HG03565 (cell line): Measurements from ENCODE around the gene STMN1.

ENCODE experiments used
- ATAC-seq: cut with Tn5 transposase; IDR thresholded peaks from one replicate; pipeline ENCODE4 v1.9.1; 2021; ENCODE audit warnings: mild to moderate bottlenecking, moderate library complexity; ENCODE audit not compliant: unreplicated experiment

Gene STMN1

DNA sequence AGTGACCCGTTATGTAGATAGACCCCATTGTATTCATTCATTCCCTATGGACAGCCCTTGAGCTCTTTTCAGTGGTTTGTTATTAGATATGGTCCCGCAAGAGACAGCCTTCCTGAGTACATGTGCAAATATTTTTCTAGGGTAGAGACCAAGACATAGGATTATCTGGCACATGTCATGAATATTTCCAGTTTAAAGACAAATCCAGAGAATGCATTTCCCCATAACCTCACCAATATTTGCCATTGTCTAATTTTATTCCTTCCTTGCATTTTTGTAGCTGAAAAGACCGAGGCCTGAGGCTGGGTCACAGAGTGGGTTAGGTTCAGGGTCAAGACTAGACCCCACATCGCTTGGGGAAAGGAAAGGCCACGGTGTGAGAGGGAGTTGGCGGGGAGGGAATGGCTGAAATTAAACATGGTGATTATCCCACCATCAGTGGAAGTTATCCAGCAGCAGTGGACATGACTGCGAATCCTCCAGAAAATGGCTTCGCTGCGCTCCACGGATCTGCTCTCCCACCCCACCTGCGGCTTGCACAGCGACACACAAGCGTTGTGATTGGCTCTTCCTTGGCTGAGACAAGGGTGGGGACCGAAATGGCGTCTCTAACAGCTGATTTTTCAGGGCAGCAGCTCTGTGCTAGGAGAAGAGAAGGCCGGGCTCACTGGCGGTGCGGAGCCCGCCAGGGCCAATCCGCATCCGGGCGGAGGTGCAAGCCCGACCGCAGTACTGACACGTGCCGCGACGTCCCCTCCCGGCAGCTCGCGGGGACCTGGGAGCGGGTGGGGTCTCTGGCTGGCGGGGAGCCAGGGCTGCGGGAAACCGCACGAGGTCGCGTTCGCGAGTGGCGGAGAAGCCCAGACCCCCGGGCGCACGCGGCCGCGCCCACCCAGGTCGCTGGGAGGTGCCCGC lies 16.1 kb upstream of the STMN1 start:
- ATAC-seq = no peak

DNA sequence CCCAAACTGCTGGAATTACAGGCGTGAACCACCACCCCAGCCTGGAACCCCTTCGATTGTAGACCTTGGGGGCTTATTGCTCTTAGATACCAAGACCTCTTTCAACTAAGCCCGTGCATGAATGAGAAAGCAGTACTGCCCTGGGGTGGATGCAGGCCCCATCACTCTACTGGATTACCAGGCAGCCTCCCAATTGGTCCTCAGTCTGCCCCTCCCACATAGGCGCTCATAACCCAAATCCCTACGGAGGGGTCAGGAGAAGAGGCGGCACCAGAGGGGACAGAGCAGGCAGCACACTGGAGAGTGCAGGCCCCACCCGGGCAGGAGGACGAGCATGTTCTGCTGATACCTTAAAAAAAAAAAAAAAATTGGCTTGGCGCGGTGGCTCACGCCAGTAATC lies 12.4 kb upstream of the STMN1 start:
- ATAC-seq = no peak

DNA sequence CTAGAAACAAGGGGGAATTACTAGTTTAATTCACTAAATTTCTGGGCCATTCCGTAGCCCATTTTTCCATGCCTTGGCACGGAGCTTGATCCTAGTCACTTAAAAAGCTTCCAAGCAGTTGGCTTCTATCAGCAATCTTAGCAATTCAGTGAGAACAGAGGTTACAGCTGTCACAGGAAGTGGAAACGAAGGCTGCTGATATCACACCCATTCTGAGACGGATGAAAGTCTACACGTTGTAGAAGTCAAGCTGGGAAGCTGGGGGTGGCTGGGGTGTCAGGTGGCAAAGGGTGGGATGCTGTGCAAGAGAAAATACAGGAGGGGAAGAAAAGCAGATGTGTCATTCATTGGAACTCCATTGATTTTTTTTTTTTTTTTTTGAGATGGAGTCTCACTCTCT lies 11.8 kb upstream of the STMN1 start:
- no peak for ATAC-seq

DNA sequence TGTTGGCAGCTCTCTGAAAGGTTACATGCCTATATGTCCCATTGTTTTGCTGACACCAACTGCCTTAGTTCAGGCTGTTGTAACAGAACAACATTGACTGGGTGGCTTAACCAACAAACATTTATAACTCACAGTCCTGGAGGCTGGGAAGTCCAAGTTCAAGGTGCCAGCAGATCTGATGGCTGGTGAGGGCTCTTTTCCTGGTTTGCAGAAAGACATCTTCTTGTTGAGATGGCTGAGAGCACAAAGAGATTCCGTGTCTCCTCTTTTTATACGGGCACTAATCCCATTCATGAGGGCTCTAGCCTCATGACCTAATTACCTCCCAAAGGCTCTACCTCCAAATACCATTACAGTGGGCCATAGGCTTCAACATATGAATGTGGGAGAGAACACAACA lies 10.2 kb upstream of the STMN1 start:
- ATAC-seq = no peak

DNA sequence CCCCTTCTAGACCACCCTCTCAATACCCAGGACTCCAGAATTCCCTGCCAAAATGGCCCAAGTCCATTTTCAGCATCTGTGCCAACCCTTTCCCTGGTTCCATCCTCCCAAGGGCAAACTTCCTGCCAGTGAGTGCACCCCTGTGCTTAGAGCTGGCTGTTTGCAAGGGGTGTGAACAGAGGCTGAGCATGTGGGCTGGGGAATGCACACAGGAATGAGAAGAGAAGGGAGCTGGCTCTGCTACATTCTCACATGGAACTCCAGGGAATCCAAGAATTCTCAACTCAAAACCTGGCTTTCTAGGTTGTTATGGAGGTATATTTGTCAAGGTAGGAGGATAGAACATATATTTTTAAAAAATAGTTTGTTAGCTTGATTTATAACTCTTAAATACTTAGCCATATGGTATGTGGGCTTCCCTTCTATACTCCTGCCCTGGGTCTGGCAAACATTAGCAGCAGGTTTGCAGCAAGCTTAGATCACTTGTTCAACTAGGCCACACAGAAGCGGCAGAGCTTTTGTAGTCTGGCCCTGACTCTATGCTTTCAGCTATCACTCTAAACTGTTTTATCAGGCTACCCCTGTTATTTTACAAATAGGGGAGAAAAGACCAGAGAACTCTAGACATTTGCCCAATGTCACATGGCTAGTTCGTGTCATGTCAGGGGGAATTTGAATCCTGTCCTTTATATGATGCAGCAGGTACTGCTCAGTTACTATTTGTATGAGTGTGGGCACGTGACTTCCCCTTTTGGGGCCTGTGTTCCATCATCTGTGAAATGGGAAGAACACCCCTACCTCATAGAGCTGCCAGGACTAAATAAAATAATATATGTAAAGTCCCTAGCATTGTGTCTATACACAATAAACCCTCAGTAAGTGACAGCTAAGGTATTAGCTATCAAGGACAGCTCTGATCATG lies 8.1 kb upstream of the STMN1 start:
- ATAC-seq = no peak

DNA sequence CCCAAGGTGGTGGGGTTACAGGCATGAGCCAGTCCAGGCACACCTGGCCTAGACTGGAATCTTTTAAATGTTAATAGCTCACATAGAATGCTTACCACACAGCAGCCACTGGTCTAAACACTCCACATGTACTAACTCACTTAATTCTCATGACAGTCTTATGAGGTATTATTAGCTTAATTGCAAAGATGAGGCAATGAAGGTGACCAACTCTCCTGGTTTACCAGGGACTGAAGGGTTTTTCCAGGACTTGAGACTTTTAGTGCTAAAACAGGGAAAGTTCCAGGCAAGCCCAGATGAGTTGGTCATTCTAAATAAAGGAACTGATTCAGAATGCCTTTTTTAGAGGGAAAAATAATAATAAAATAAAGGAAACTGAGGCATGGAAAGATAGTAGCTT lies 7.0 kb upstream of the STMN1 start:
- no peak for ATAC-seq

DNA sequence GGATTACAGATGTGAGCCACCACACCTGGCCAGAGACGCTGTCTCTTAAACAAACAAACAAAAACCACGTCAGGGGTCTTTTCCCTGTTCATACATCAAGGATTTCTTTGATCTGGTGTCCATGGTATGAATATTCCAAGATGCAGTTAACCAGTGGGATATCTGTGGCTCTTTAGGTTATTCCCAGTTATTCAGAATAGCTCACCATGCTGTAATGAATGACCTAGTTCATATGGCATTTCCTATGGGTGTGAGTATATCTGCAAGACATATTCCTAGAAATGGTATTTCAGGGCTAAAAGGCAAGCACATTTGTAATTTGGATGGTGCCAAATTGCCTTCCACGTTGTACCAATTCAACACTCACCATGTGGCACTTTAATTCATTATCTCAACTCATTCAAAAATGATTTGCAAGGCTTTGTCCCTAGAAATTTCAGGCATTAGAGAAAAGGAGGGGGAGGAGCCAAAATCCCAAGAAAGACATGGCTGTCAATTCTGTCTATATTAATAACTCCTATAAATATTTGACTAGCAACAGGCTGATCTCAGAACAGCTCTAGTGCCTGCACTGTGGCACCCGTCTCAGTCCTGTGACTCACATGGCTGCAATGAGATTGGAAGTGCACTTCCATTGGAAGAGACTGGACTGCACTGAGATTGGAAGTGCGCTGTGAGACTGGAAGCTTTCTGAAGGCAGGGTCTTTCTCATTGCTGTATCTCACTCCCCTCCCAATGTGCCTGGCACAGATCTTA lies 6.0 kb upstream of the STMN1 start:
- ATAC-seq = no peak

DNA sequence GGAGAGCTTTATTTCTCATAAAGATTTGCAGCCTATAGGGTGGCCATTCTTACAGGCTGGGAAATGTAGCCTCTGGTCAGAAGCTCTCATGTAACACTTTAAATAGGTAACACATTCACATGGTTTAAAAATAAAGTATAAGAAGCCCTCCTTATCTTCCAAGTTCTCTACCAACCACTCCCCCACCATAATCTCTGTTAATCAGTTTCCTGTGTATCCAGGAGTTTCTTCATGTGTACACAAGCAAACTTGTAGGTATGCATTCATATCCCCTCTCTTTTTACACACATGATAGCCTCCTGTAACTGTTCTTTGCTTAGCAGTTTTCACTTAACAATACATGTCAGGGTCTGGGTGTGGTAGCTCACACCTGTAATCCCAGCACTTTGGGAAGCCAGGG lies 4.9 kb upstream of the STMN1 start:
- ATAC-seq = no peak

DNA sequence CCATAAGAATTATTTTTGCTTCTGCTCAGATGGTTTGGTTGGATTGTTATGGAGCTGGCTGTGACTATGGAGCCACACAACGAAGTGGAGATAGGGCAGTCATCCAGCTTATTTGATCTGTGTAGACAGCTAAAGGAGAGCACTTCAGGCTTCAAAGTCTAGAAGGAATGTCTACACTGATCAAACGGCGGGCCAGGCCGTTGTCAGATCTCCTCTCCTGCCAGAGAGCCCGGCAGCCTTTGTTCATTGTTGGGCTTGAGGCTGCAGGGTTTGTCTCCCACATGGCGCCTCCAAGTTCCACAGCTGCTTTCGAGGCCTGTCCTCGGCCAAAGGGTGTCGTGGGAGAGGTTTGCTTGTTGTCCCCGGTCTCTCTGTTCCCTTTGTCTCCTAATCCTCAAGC lies 2.8 kb upstream of the STMN1 start:
- no peak for ATAC-seq

DNA sequence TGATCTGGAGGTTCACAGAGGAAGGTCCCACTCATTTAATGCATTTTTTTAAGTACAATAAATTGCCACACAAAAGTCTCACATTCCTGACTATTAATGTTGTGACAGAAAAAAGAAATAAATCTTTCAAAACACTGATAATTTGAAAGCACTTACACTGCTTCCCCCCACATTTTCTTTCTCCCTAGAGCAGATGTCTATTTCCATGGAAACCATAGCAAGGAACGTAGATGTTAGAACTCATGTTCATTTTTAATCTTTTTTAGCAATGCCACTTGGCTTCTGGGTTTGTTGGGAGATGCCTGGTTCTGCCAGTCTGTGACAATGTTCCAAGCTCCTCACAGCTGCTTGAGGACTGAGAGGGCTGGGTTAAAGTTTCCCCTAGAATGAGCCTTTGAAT lies 1.9 kb upstream of the STMN1 start:
- ATAC-seq = no peak

DNA sequence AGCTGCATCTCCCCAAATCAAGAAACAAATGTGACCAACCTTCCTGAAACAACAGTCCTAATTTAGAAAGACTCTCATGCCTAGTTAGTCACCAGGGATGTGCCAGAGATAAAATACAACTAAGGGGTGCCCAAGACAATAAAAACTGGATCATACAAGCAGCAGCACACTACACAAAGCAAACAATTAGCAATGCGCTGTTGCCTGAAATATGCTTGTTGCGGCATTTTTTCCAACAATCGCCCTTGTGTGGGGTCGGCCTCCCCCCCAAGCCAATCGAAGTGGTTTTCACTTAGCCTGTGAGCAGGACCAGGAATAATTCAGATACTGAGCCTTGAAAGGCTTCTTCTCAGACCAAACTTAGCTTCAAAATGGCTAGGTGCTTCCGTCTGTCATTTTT lies 1.4 kb upstream of the STMN1 start:
- ATAC-seq = no peak

DNA sequence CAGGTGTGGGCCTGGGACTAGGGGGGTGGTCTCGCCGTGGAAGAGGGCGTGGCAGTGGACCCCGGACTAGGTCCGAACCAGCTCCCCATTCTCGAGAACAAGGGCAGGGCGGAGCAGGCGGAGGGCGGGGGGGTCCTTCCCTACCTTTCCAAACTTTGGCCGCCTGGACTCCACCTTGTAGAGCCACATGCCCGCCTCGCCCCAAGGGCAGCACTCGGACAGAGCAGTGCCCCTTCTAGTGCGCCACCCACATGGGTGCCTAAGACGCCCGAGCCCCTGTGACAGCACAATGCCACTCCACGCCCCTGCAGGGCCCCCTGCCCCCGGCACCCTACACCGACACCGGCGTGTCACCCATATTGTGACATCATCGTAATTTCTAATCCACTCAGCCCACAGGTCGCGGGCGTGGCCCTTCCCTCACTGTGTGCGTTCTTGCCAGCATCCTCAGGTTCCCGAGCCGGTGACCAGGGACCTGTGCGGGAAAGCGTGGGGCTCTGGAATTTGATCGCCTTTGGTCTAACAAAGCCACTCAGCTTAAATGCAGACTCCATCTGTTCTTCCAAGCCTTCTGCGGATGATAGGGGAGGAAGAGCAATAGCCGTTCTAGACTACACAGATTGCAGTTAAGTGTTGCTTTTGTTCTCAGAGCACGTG lies 553 bp upstream of the STMN1 start:
- no peak for ATAC-seq

DNA sequence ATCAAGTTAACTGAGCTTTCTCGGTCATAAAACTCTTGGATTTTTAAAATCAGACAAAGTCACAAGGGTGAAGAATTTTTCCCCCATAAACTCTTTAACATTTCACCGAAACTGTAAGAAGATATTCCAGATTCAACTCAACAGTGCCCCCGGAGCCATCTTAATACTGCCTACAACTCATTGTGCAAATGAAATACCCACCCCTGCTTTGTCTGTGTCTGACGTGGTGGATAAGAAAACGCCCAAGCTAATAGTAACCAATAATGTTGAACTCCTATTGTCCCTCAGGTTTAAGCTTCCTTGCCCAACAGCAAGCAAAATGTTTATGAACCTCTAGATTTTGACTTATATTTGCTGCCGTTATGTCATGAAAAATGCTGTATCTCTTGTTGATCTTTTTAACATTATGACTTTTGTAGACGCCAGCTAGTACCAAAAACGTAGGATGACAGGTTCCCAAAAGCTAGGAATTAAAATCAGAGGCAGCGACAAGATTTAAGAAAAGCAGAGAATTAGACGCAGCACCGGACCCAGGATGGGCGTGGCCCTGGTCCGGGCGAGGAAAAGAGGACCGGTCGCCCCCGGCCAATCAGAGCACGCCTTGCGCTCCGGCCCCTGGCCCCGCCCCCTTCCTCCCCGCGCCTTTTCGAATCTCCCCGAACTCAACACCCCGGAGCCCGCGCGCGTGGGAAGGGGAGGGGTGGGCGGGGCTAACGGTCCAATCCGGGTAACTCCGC lies 1.1 kb downstream of the STMN1 start:
- peak; percentile 34 for ATAC-seq

DNA sequence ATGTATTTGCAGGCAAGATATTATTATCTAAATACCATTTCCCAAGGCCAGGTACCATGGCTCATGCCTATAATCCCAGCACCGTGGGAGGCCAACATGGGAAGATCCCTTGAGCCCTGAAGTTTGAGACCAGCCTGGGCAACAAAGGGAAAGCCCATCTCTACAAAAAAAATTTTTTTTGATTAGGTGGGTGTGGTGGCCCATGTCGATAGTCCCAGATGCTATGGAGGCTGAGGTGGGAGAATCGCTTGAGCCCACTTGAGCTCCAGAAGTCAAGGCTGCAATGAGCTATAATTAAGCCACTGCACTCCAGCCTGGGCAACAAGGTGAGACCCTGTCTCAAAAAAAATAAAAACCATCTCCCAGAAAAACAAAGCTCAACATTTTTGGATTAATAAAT lies 2.2 kb downstream of the STMN1 start:
- no peak for ATAC-seq

DNA sequence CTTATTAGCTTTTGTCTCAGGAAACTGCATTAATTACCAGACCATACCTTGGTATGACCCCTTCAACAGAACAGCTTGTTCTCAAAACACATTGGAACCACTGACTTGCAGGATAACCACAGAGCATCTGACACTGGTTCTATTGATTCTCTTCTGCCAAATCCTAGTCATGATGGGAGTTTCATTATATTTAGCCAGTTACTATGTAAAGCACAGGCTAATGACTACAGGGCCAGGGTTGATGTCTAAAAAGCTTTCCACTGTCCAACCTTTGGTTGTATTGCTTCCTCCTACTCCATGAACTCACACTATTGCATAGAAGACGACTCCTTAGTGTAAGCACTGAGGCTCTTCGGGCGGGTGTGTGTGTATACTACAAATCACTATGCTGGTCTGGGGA lies 3.8 kb downstream of the STMN1 start:
- no peak for ATAC-seq

DNA sequence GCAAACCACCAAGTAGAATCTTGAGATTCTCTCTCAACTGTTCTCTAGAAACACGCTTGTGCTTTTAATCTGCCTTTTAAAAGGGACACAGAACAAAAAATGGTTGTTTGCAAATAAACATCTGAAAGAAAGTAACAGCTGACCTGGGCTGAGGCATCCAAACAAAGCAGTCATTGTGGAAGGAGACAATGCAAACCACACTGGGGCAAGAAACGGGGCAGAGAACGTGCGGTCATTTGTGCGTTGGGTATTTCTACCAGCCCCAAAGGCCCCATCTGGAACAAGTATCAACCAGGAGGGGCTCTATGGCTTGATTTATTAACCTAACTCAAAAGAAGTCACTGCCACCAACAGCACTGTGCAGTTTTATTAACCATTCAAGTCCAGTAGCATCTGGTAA lies 6.0 kb downstream of the STMN1 start:
- no peak for ATAC-seq

DNA sequence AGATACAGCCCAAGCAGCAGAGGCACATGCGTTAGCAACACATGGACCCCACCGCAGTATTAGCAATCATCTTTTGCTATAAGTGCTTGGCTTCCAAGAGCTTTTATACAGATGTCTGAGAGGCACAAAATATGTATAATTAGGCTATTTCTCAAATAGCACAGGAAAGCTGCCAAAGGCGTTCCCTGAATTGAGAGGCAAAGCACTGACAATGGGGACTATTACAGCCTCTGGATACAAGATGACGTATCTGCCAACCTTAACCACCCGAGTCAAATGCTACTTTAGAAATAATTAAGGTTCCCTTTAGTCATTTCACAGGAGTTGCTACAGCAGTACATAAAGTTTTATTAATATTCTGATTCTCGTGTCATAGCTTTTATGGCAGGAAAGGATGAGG lies 6.4 kb downstream of the STMN1 start:
- no peak for ATAC-seq

DNA sequence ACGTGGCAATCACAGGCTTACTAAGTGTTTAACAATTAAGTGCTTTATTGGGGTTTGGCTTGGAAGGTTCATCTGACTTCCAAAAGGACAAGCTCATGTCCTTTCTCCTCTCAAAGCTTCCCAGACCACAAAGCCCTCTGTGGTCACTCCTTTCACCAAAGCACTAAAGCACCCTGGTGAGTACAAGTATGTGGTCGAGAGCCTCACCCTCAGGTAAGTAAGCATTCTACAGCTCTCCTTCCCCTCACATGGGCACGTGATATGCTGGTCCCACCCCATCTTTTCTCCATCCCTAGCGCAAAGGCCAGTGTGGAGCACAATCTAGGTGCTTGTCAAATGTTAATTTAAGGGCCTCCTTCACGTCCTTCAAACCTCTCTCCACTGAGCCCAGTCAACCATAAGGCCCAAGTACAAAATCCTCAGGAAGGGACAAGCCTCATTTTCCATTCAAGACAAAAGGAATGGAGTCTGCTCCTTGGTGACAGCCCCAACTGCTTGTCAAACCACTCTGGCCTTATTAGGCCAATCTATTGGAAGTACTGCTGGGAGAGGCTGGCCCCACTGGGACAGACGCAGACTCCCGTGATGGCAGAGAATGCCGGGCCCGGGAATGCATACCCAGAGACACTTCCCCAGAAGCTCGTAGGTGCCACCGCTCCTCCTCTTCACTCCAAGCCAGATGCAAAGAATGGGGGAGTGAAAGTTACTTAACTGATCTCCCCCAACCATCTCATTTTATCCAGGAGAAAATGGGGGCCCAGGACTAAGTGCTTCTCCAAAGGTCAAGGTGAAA lies 7.8 kb downstream of the STMN1 start:
- ATAC-seq = no peak

DNA sequence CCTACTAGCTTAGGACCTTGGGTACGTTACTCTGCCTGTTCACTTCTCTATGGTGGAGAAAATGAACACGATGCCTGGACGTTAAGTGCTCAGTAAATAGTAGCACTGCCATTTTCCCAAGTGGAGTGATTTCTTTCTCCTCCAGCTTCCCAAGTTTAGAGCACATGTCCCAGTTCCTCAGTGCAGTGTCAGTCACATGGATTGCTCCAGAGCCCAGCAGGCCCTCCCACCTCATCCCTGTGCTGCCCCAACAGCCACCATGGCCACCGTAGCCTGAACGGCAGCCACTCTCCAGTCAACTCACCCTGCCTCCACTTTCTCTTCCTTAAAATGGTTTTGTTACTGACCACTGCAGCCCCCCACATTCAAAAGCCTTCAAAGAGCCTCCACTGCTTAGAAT lies 8.5 kb downstream of the STMN1 start:
- no peak for ATAC-seq
